CD4-positive, alpha-beta T cell treated with Interferon gamma for 1 hour (primary cell): ENCODE results near the gene SP2.

Source experiments
- DNase-seq: peaks from one replicate; pipeline ENCODE4 v3.0.0-alpha.2; 2020

SP2 gene

GRCh38 chr17:47895856-47896671, at the start of gene SP2:
Gene SP2 (plus strand): TSS chr17:47896236. CDS start chr17:47896287, 51 bp downstream.
- DNase-seq = peak; percentile 100

GRCh38 chr17:47846716-47847340, 49.2 kb upstream of the SP2 start:
- DNase-seq = no peak

- DNase-seq = peak; percentile 23
These were observed 48.5 kb upstream of the SP2 start for GRCh38 chr17:47847341-47848197.

- no peak for DNase-seq
These were observed 47.9 kb upstream of the SP2 start for GRCh38 chr17:47848198-47848513.

- DNase-seq = no peak
These were observed 45.7 kb upstream of the SP2 start for GRCh38 chr17:47850373-47850691.

GRCh38 chr17:47850692-47851573, 45.1 kb upstream of the SP2 start, which contains the start of gene SP6:
Gene SP6 (minus strand): TSS chr17:47851163. CDS start chr17:47848429, 2,734 bp downstream.
- peak; percentile 46 for DNase-seq

GRCh38 chr17:47851764-47852112, 44.3 kb upstream of the SP2 start:
- no peak for DNase-seq

GRCh38 chr17:47852113-47852949, 43.7 kb upstream of the SP2 start:
- no peak for DNase-seq

- no peak for DNase-seq
These were observed 42.4 kb upstream of the SP2 start for GRCh38 chr17:47853616-47854015.

GRCh38 chr17:47855737-47856136, 40.3 kb upstream of the SP2 start:
- no peak for DNase-seq

- DNase-seq = no peak
These were observed 39.2 kb upstream of the SP2 start for GRCh38 chr17:47856830-47857229.

- no peak for DNase-seq
These were observed 38.2 kb upstream of the SP2 start for GRCh38 chr17:47857551-47858455.

GRCh38 chr17:47860386-47860785, 35.6 kb upstream of the SP2 start:
- no peak for DNase-seq

GRCh38 chr17:47862621-47863440, 33.2 kb upstream of the SP2 start:
- no peak for DNase-seq

- DNase-seq = no peak
These were observed 31.2 kb upstream of the SP2 start for GRCh38 chr17:47864791-47865216.

GRCh38 chr17:47866941-47867340, 29.1 kb upstream of the SP2 start:
- DNase-seq = no peak

GRCh38 chr17:47867813-47868533, 28.1 kb upstream of the SP2 start:
- no peak for DNase-seq

GRCh38 chr17:47869114-47869513, 26.9 kb upstream of the SP2 start:
- DNase-seq = no peak

- no peak for DNase-seq
These were observed 26.0 kb upstream of the SP2 start for GRCh38 chr17:47870056-47870455.
